ENCODE data around the gene DCBLD2.

Gene DCBLD2

GRCh38 chr3:98765721-98766120 is 135.8 kb downstream of the DCBLD2 start:
- no peak for DNase-seq

- no peak for DNase-seq
Measured at GRCh38 chr3:98764472-98764884, 137.0 kb downstream of the DCBLD2 start.

- no peak for DNase-seq
Measured at GRCh38 chr3:98763819-98764418, 137.6 kb downstream of the DCBLD2 start.

- no peak for DNase-seq
Measured at GRCh38 chr3:98763076-98763475, 138.4 kb downstream of the DCBLD2 start, which contains the start of gene ST3GAL6. TSS of gene ST3GAL6 (plus strand) at chr3:98763340. CDS start at chr3:98768441, 5,101 bp downstream.

- no peak for DNase-seq
Measured at GRCh38 chr3:98761643-98762229, 139.8 kb downstream of the DCBLD2 start.

- no peak for DNase-seq
Measured at GRCh38 chr3:98759629-98760028, 141.9 kb downstream of the DCBLD2 start.

GRCh38 chr3:98755601-98756000 is 145.9 kb downstream of the DCBLD2 start:
- DNase-seq: no peak

- no peak for DNase-seq
Measured at GRCh38 chr3:98754483-98754882, 147.0 kb downstream of the DCBLD2 start.

- DNase-seq: no peak
Measured at GRCh38 chr3:98750276-98750919, 151.1 kb downstream of the DCBLD2 start.

GRCh38 chr3:98746882-98747281 is 154.6 kb downstream of the DCBLD2 start:
- DNase-seq: no peak

- DNase-seq: no peak
Measured at GRCh38 chr3:98746122-98746521, 155.4 kb downstream of the DCBLD2 start.

All from activated CD4-positive, alpha-beta T cell treated with anti-CD3 and anti-CD28 coated beads, Interleukin-2, amount 50 U/mL, for 1 hour (primary cell).